Lower leg skin (tissue), 3 donors: Measurements from ENCODE around the gene PRICKLE1.

Source experiments
- POLR2A ChIP-seq, 2 donors: fragments of 450-650 bp; IDR thresholded peaks; one replicate each; pipeline ENCODE4 v1.6.1; 2016 to 2017; ENCODE audit warnings: antibody characterized with exemption in 2 of 2, mild to moderate bottlenecking in 1 of 2, moderate library complexity in 1 of 2
- TF ChIP-seq, protein P1 (sequence below), 3 donors: fragments of 450-650 bp; IDR thresholded peaks; one replicate each; pipeline ENCODE4 v1.5.1; 2016; ENCODE audit warnings: antibody characterized with exemption in 3 of 3, mild to moderate bottlenecking in 3 of 3, moderate library complexity in 2 of 3

DNA sequence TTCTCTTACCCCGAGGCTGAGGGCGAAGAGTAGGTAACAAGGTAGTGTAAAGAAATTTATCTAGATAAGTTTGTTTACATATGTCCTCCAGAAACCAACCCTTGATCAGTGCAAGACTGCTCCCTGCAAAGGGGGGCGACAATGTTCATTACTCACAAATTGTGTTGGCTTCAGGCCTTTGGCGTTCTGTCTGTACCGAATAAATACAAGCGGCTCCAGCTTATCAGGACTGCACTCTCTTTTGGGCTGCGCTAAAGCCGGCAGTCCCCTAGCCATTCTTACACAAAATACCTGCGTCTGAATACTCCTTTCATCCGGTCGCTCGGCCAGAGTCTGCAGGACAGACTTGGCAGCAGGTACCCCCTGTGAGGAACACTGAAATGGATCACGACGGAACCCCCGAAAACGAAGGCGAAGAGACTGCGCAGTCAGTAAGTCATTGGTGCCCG lies 147.2 kb downstream of the PRICKLE1 start:
- TF ChIP-seq, protein P1, sequence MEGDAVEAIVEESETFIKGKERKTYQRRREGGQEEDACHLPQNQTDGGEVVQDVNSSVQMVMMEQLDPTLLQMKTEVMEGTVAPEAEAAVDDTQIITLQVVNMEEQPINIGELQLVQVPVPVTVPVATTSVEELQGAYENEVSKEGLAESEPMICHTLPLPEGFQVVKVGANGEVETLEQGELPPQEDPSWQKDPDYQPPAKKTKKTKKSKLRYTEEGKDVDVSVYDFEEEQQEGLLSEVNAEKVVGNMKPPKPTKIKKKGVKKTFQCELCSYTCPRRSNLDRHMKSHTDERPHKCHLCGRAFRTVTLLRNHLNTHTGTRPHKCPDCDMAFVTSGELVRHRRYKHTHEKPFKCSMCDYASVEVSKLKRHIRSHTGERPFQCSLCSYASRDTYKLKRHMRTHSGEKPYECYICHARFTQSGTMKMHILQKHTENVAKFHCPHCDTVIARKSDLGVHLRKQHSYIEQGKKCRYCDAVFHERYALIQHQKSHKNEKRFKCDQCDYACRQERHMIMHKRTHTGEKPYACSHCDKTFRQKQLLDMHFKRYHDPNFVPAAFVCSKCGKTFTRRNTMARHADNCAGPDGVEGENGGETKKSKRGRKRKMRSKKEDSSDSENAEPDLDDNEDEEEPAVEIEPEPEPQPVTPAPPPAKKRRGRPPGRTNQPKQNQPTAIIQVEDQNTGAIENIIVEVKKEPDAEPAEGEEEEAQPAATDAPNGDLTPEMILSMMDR (IDR thresholded peaks at IDR 0.05): no peak
- TF ChIP-seq POLR2A (IDR thresholded peaks at IDR 0.05): no peak
